B cell (primary cell): ENCODE results near the gene GSG1. TPM values are rescaled to one million over a fixed set of nuclear protein-coding genes. Genes with fewer than 3 reads are reported as not detected.

Source experiments
- ATAC-seq: fragments of 200-7000 bp; cut with Tn5 transposase; one replicate; pipeline ENCODE4 v1.10.0; 2021; ENCODE audit warnings: low read depth, mild to moderate bottlenecking, moderate number of reproducible peaks, moderate library complexity
- CTCF ChIA-PET: fragments of 350-600 bp; sonication (Branson Sonifier 250); formaldehyde crosslinking; loops from one replicate; lab custom pipeline; 2021; ENCODE audit warnings: antibody characterized with exemption, inconsistent platforms; lab: Charles Lee
- POLR2A ChIA-PET: fragments of 350-600 bp; sonication (Branson Sonifier 250); formaldehyde crosslinking; loops from one replicate; lab custom pipeline; 2021; ENCODE audit warnings: antibody characterized with exemption; lab: Charles Lee
- DNase-seq: peaks from one replicate; pipeline ENCODE4 v3.0.0; 2013
- H2AFZ ChIP-seq: 2 replicates; pipeline ENCODE4 v1.6.1; 2012; ENCODE audit warnings: mild to moderate bottlenecking, low read depth, low read length; ENCODE audit not compliant: insufficient read depth, poor library complexity, severe bottlenecking
- H3K27ac ChIP-seq, 2 donors: 1 replicate in 1 of 2; 2 replicates in 1 of 2; pipeline ENCODE4 v1.5.1; 2012 to 2013; ENCODE audit warnings: low read length in 2 of 2, mild to moderate bottlenecking in 2 of 2, moderate library complexity in 1 of 2
- H3K27me3 ChIP-seq, 4 experiments: fragments of 200-600 bp in 1 of 4; sonication (generic) in 1 of 4; replicated peaks in 1 of 4; 1 replicate in 2 of 4; 2 replicates in 2 of 4; pipeline versions ENCODE4 v1.6.1 to v1.7.0; 2013 to 2016; ENCODE audit warnings: low read length in 3 of 4, mild to moderate bottlenecking in 2 of 4, mixed read lengths in 1 of 4, moderate library complexity in 1 of 4; ENCODE audit not compliant: insufficient read depth in 4 of 4, control insufficient read depth in 3 of 4; ENCODE audit errors: control extremely low read depth in 1 of 4
- H3K36me3 ChIP-seq, 2 experiments: replicated peaks in 1 of 2; 1 replicate in 1 of 2; 2 replicates in 1 of 2; pipeline versions ENCODE4 v1.6.1 to v1.7.1; 2013; ENCODE audit warnings: low read length in 1 of 2; ENCODE audit not compliant: insufficient read depth in 2 of 2, control insufficient read depth in 1 of 2; ENCODE audit errors: control extremely low read depth in 1 of 2, extremely low read depth in 1 of 2
- H3K4me1 ChIP-seq, 2 donors: fragments of 200-600 bp in 1 of 2; sonication (generic) in 1 of 2; 1 replicate in 1 of 2; 2 replicates in 1 of 2; pipeline versions ENCODE4 v1.5.1 to v1.6.1; 2013 to 2017; ENCODE audit warnings: low read length in 2 of 2; ENCODE audit not compliant: control insufficient read depth in 2 of 2, insufficient read depth in 2 of 2
- H3K4me2 ChIP-seq: replicated peaks from 2 replicates; pipeline ENCODE3; 2012; ENCODE audit warnings: mild to moderate bottlenecking, low read depth, low read length; ENCODE audit not compliant: poor library complexity, severe bottlenecking
- H3K4me3 ChIP-seq, 5 experiments: fragments of 200-600 bp in 1 of 5; sonication (generic) in 1 of 5; 1 replicate in 3 of 5; 2 replicates in 2 of 5; pipeline versions ENCODE4 v1.5.1 to v1.7.0; 2011 to 2016; ENCODE audit warnings: low read length in 4 of 5, mild to moderate bottlenecking in 4 of 5, low read depth in 2 of 5, control low read depth in 1 of 5, moderate library complexity in 1 of 5; ENCODE audit not compliant: insufficient read depth in 1 of 5; ENCODE audit errors: control extremely low read depth in 1 of 5, extremely low read depth in 1 of 5
- H3K79me2 ChIP-seq: fragments of 200-600 bp; sonication (generic); one replicate; pipeline ENCODE4 v1.6.0; 2016; ENCODE audit warnings: low read length; ENCODE audit not compliant: control insufficient read depth, insufficient read depth
- H3K9ac ChIP-seq: fragments of 200-600 bp; sonication (generic); 2 replicates; pipeline ENCODE4 v1.6.1; 2017; ENCODE audit warnings: mild to moderate bottlenecking, low read length, moderate library complexity
- H3K9me3 ChIP-seq, 3 donors: one replicate each; pipeline versions ENCODE4 v1.6.1 to v1.7.1; 2013; ENCODE audit warnings: low read length in 2 of 3; ENCODE audit not compliant: control insufficient read depth in 2 of 3, insufficient read depth in 1 of 3; ENCODE audit errors: control extremely low read depth in 1 of 3
- H4K20me1 ChIP-seq: 2 replicates; pipeline ENCODE4 v1.6.0; 2012; ENCODE audit warnings: mild to moderate bottlenecking, low read length; ENCODE audit not compliant: insufficient read depth, control insufficient read depth, poor library complexity, severe bottlenecking
- H3K27ac Mint-ChIP-seq: one replicate; pipeline ENCODE4 v1.8.0; 2021; ENCODE audit warnings: mixed read lengths
- H3K27me3 Mint-ChIP-seq: one replicate; pipeline ENCODE4 v1.8.0; 2021; ENCODE audit warnings: mixed read lengths
- H3K4me1 Mint-ChIP-seq: one replicate; pipeline ENCODE4 v1.8.0; 2021; ENCODE audit warnings: mixed read lengths
- H3K4me3 Mint-ChIP-seq: one replicate; pipeline ENCODE4 v1.8.0; 2021; ENCODE audit warnings: mixed read lengths
- H3K9me3 Mint-ChIP-seq: one replicate; pipeline ENCODE4 v1.8.0; 2022; ENCODE audit warnings: mixed read lengths; ENCODE audit not compliant: insufficient read depth
- EZH2 ChIP-seq: IDR thresholded peaks from 2 replicates; pipeline ENCODE4 v1.6.1; 2012; ENCODE audit warnings: borderline replicate concordance, low read depth, mild to moderate bottlenecking, moderate library complexity, low read length; ENCODE audit not compliant: insufficient read depth, poor library complexity, severe bottlenecking
- WGBS: methylation state at CpG from one replicate; pipeline ENCODE4 v1.1.5; 2013; ENCODE audit warnings: missing lambda C conversion rate; ENCODE audit not compliant: insufficient coverage; 5-methylcytosine and 5-hydroxymethylcytosine counted together
- intact Hi-C: fragments of 100-400 bp; cut with micrococcal nuclease; formaldehyde crosslinking; loops from one replicate; pipeline ENCODE4 v1.10.0; 2022
- polyA plus RNA-seq: library from polyadenylated mRNA; depleted of rRNA; stranded (reverse); fragments of >200 nt; gene quantifications from 2 replicates; pipeline ENCODE4 v1.2.3, GENCODE V29; 2012
- total RNA-seq, 2 donors: library from RNA; stranded (reverse); fragments of 120-200 nt in 1 of 2; gene quantifications; 1 replicate in 1 of 2; 2 replicates in 1 of 2; pipeline versions ENCODE4 v1.2.3 to v1.2.4, GENCODE V29; 2013 to 2022
- TF ChIP-seq, protein P1 (sequence below): fragments of 200-600 bp; IDR thresholded peaks from one replicate; pipeline ENCODE4 v1.8.0; 2022; ENCODE audit warnings: antibody characterized with exemption, mild to moderate bottlenecking

The GSG1 gene
- total and polyA plus RNA-seq, 2 donors (not counting 1 experiment from before 2014, with no cell fraction given): not detected

GRCh38 chr12:13124656-13125505 lies 21.4 kb upstream of the GSG1 start:
- Histone ChIP-seq H3K79me2 (no peaks in the 10 kb centered on the region), H2AFZ (no peak overlapping the region), H3K27me3 (no peaks in the 10 kb centered on the region), H3K4me1 (no peaks in the 10 kb centered on the region), H3K4me2 (no peak overlapping the region), H3K27ac (no peak overlapping the region), H3K9me3 (no peaks in the 10 kb centered on the region), H3K4me3 (no peak overlapping the region), H3K9ac (no peak overlapping the region), H4K20me1 (no peaks in the 10 kb centered on the region), H3K36me3 (no peaks in the 10 kb centered on the region)
- Mint-ChIP-seq H3K27ac (no peak overlapping the region), H3K27me3 (peaks cover 18% of the 10 kb centered on the region), H3K4me1 (no peaks in the 10 kb centered on the region), H3K4me3 (no peak overlapping the region), H3K9me3 (no peaks in the 10 kb centered on the region)
- 71% methylated on average over 5 of the region's 8 CpGs for WGBS
- DNase-seq: no peak
- TF ChIP-seq, protein P1, sequence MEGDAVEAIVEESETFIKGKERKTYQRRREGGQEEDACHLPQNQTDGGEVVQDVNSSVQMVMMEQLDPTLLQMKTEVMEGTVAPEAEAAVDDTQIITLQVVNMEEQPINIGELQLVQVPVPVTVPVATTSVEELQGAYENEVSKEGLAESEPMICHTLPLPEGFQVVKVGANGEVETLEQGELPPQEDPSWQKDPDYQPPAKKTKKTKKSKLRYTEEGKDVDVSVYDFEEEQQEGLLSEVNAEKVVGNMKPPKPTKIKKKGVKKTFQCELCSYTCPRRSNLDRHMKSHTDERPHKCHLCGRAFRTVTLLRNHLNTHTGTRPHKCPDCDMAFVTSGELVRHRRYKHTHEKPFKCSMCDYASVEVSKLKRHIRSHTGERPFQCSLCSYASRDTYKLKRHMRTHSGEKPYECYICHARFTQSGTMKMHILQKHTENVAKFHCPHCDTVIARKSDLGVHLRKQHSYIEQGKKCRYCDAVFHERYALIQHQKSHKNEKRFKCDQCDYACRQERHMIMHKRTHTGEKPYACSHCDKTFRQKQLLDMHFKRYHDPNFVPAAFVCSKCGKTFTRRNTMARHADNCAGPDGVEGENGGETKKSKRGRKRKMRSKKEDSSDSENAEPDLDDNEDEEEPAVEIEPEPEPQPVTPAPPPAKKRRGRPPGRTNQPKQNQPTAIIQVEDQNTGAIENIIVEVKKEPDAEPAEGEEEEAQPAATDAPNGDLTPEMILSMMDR: no peak
- TF ChIP-seq EZH2: no peak
- ATAC-seq: no peak
- ChIA-PET CTCF (interaction anchor here (1.2 to 1.7 kb wide), 2 partner anchors 9 to 87 kb away, joined by 4 to 5 read pairs; no protein-coding TSS in a partner anchor), POLR2A (interaction anchor here (0.6 kb wide), 1 partner anchor 866 kb away, joined by 3 read pairs; no protein-coding TSS in a partner anchor)
- intact Hi-C loops: no loop called here

- WGBS: 86% methylated on average over 5 of the region's 5 CpGs
- ATAC-seq: no peak
Measured at GRCh38 chr12:13121568-13121967, 18.1 kb upstream of the GSG1 start.

More at GRCh38 chr12:13121568-13121967, 18.1 kb upstream of the GSG1 start:
- Mint-ChIP-seq H3K4me1 (no peaks in the 10 kb centered on the region), H3K27me3 (peaks cover 15% of the 10 kb centered on the region), H3K9me3 (no peaks in the 10 kb centered on the region), H3K27ac (no peak overlapping the region), H3K4me3 (no peak overlapping the region)
- Histone ChIP-seq H3K27ac (no peak overlapping the region), H3K79me2 (no peaks in the 10 kb centered on the region), H3K9ac (no peak overlapping the region), H3K4me3 (no peak overlapping the region), H3K4me1 (no peaks in the 10 kb centered on the region), H3K4me2 (no peak overlapping the region), H3K36me3 (no peaks in the 10 kb centered on the region), H4K20me1 (no peaks in the 10 kb centered on the region), H3K9me3 (no peaks in the 10 kb centered on the region), H2AFZ (no peak overlapping the region), H3K27me3 (no peaks in the 10 kb centered on the region)
- TF ChIP-seq, protein P1: no peak
- no peak for TF ChIP-seq EZH2
- no peak for DNase-seq
- intact Hi-C loops: no loop called here
- ChIA-PET CTCF (no interaction called here), POLR2A (no interaction called here)
